GM18511 (cell line): ENCODE measurements around the gene UPP1.

ENCODE experiments used
- ATAC-seq: cut with Tn5 transposase; IDR thresholded peaks from one replicate; pipeline ENCODE4 v1.9.1; 2021; ENCODE audit warnings: mild to moderate bottlenecking, moderate library complexity; ENCODE audit not compliant: unreplicated experiment

The UPP1 gene

DNA sequence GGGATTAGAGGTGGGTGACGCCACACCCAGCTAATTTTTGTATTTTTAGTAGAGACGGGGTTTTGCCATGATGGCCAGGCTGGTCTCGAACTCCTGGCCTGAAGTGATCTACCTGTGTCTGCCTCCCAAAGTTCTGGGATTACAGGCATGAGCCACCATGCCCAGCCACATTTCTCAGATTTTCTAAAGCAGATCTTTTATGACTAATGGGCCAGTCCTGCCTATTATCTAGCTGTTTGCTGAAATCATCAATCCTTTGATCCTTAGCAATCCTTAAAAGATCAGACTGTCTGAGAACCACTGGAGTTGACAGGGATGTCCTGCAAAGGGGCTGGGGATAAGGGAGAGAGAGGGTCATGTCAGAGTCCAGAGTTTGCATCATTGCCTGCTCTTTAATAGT lies 61.0 kb downstream of the UPP1 start:
- ATAC-seq: no peak

DNA sequence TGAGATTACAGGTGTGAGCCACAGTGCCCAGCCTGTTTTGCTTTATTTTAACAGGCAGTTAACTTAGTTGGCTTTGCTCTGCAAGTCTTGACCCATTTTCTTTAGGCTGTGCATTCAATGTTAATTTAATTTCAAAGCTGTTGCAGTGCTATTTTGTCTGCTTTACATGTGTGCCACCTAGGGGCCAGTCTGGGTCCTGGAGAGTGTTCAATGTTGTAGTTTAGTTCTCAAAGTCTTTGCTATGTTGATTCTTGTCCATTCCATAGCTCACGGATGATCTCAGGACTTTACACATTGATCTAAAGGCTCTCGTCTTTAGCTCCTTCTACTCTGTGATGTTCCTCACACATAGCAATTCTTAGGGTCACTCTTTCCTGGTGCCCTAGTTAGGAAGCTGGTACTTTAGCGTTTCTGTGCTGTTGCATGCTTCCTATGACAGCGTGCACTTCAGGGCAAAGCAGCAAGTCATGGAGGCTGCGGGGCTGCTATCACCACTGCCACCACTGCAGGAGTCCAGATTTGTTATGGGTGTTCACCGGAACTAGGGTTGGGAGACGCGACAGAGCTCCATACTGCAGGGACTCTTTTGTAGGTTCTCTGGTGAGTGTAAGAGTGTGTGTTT lies 65.8 kb downstream of the UPP1 start:
- peak; percentile 79 for ATAC-seq
